HG03342 (cell line): ENCODE measurements around the gene RPA1.
"Not testable (repeated sequence)": the region's sequence is repeated elsewhere in the genome, so short reads cannot be mapped to it uniquely, and the experiment has no call there.

Experiments
- ATAC-seq: cut with Tn5 transposase; IDR thresholded peaks from one replicate; pipeline ENCODE4 v1.9.1; 2021; ENCODE audit warnings: mild to moderate bottlenecking, moderate library complexity; ENCODE audit not compliant: unreplicated experiment

The RPA1 gene

DNA sequence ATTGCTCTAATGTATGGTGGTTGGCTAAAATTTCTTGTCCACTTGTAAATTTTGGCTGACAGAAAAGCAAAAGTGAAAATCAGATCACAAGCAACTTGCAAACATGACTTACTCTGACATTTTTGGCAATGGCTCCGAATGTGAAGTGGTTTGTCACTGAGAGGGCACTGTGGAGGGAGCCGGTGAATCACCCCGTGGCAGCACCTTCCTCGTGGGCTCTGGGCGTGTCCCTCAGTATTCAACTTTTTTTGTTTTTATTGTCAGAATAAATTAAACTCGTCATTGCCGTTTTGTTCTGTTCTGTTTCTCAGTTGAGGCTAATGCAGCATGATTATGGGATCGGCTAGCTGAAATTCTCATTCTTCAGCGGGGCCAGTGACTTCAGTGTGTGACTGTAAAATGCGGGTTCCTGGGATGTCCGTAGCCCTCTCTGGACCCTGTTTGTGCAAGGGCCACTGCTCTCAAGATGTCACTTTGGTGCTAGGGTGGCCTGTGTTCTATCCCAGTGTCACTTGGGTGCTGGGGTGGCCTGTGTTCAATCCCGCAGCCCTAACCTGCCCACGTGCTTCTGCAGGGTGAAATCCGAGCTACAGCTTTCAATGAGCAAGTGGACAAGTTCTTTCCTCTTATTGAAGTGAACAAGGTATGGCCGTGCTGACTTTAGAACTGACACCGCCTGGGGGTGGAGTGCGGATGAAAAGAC lies 48.8 kb downstream of the RPA1 start:
- no peak for ATAC-seq

DNA sequence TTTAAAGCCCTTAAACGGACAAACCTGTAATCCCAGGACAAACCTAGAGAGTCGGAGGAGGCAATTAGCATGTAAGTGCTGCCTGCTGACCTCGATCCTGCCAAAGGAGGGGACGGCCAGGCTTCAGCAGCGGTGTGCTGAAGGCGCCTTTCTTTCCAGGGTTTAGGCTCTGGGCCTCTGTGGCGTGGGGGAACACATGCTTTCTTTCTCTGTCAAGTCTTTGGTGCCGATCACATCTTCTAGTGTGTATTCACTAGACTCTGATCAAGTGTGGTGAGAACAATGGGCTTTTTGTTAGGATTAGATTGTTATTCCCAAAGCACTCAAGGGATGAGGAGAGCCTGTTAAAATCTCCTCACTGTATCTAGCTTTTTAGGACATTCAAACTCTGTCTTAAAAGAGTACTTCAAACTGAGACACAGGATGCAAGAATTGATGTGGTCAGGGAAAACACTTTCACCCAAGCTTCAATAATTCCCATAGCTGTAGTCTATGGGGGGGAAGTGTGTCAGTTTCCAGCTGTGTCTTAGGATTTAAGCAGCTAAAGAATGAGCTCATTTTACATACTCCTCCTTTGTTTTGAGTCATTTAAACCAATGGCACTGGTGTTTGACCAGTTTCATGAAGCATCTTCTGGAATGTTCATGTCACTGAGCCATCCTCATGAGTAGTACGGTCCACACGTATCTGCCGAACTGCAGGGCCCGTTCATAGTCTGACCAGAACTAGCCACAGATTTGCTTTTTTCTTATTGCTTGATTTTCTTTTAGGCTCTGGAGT lies 51.2 kb downstream of the RPA1 start:
- ATAC-seq, result no peak

DNA sequence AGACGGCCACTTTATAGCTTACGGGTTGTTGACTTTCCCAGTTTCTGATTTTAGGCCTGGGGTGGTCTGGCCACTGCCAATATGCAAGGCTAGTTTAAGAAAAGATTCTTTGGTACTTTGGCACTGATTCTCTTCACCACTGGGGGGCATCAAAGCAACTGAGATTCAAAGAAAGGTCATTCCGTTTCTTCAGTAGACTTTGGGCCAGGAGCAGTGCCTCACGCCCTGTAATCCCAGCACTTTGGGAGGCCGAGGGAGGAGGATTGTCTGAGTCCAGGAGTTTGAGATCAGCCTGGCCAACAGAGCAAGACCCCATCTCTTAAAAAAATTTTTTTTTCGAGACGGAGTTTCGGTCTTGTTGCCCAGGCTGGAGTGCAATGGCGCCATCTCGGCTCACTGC lies 53.0 kb downstream of the RPA1 start:
- no peak for ATAC-seq

DNA sequence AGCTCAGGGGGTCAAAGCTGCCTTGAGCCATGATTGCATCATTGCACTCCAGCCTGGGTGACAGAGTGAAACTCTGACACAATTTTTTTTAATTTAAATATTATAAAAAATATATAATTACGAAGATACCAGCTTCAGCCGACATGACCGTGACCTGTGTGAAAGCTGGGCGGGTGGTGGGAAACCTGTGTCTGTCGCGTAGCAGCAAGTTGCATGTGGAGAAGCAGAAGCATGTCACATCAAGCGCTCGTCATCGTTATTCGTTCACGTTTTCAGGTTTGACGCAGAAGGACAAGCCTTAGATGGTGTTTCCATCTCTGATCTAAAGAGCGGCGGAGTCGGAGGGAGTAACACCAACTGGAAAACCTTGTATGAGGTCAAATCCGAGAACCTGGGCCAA lies 53.7 kb downstream of the RPA1 start:
- no peak for ATAC-seq

DNA sequence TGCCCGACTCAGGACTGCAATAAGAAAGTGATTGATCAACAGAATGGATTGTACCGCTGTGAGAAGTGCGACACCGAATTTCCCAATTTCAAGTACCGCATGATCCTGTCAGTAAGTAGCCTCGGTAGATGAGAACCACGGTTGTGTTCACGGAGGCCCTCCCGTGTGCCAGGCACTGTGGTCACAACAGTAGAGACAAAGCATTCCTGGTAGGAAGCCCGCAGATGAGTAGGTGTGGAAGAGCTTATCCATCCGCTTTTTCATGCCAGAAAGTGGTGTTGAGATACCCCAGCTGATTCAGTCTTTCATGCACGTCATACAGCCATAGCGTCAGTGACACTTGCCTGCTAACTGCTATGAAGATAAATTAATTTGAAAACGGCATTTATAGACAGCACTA lies 58.9 kb downstream of the RPA1 start:
- no peak for ATAC-seq

DNA sequence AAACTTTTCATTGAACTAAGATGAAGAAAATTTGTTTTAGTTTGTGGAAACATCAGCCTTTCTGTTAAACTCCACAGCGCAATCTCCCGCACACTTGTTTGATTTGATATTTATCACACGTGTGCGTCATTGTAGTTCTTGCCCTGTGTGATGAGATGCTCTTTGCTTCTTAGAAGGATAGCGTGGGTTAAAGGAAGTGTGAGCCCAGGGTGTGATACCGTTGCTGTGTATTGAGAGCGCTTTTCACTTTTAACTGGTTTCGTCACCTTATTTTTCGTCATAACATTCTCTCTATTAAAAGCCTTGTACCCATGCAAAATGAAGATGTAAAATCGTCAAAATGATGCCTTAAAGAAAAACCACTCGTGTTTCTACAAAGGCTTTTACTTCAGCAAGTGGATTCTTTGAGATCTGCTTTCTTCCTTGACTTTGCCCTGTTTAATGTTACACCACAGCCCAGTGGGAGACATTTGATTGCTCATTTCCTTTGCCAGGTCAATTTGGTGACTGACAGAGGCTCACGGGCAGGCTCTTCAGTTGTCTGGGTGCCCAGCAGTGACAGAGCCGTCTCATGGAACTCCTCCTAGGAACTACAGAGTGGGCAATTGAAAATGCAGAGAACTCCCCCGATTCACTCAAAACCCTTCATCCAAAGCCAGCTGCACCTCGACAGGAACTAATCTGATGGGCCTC lies 61.1 kb downstream of the RPA1 start:
- no peak for ATAC-seq

DNA sequence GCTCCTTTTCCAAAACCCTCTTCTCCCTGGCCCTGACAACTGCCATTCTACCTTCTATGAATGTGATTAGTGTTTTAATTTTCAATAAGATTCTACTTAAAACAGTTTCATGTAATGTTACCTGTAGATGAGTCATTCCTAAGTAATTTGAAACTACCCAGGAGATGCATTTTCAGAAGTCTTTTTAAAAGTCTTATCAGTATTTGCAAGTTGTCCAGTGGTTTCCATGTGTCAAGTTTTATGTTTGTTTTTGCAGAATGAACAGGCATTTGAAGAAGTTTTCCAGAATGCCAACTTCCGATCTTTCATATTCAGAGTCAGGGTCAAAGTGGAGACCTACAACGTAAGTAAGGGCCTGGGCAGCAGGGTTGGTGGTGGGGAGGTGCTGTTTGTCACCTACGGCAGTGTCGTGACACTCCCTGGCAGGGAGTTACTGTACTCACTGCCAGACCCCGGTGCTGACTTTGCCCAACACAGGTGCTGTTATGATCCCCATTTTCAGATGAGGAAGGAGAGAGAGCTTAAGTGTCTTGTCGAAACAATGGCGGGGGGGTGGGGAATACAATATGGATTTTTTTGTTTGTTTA lies 65.0 kb downstream of the RPA1 start:
- no peak for ATAC-seq

DNA sequence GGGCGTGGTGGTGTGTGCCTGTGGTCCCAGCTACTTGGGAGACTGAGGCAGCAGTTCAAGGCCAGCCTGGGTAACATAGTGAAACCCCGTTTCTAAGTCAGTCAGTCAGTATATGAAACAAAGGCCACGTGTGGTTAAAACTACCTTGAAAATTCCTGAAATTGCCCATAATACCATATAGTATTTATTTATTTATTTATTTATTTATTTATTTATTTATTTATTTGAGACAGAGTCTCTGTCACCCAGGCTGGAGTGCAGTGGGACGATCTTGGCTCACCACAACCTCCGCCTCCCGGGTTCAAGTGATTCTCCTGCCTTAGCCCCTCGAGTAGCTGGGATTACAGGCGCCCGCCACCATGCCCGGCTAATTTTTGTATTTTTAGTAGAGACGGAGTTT lies 65.7 kb downstream of the RPA1 start:
- not testable (repeated sequence) for ATAC-seq

DNA sequence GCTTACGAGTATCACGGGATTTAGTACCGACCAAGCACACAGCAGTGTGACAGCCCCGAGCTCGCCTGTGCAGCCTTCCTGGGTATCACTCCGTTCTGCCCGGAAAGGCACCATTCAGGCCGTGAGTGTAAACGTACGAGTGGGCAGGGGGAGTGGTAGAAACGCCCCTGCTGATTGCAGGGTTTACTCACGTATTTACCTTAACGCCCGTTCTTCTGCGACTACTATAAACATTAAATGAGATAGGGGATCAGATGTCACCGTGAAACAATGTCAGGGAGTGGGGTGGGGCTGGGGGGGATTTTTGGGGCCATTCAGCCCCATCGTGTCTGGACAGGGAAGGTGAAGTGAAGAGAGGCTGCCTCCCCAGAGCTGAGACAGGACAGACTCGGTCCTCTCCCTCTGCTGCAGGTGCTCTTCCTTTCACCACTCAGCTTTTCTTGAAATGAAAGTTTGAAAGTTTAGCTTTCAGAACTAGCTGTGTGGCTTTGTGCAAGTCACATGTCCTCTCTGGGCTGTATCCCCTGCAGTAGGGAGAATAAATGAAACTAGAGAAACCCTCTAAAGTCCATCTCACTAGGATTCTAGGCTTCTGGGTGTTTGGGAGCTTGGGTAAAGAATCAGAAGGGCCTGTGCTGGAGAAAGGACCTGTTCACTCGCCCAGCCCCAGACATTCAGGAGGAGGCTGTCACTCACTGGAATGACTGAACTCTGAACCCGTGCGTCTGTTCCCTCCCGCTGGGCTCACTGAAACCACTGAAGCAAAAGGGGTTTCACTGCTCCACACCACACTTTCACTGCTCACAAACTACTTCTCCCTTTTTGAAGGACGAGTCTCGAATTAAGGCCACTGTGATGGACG lies 66.7 kb downstream of the RPA1 start:
- no peak for ATAC-seq

DNA sequence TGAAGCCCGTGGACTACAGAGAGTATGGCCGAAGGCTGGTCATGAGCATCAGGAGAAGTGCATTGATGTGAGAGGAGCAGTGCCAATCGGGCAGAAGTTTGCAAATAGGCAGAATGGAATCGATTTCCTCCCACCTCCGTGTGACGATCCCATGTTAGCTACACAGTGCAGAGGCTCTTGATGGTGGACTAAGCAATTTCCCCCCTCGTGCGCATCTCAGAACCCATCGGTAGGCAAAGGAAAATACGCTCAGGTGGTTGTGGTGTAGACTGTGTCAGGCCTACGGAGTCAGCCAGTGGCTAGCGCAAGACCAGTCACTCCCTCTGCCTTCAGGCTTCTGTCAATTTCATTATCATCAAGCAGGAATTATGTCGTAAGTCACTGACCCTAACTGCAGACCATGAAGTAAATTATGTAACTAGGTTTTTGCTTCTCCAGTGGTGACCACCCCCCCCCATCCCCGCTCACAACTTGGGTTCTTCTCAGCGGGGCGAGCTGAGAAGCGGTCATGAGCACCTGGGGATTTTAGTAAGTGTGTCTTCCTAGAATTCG lies 67.4 kb downstream of the RPA1 start:
- no peak for ATAC-seq

DNA sequence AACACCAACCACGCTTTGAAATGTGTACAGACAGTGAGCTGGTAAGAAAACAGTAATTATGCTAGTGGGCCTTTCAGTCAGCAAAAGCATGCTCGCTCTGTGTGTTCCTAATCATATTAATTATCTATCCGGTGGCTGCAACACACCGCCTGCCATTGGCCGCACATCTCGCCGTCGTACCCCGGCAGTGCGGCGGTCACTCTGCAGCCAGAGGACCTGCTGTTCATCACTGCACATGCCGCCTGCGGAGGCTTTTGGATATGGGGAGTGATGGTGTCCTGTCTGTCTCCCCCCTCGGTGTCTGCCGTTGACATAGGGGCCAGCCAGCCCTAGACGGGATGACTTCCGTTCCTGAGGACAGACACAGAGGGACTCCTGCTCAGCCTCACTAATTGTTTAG lies 68.5 kb downstream of the RPA1 start:
- no peak for ATAC-seq

DNA sequence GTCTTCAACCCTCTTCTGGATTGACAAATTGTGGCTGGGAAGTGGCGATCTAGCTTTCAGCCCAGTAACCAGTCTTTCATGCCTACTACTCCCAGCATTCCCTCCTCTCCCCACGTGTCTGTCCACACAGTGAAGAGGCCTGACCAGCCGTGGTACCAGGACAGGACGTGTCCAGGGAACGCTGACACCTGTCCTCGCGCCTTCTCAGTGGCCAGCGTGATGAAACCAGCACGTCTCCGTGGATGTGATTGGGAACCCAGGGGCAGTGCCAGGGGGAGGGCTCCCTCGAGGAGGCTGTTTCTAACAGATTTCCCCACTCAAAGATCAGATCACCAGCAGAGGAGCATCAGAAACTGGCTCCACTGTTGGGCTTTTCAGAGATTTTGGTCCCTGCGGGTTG lies 69.1 kb downstream of the RPA1 start:
- no peak for ATAC-seq

DNA sequence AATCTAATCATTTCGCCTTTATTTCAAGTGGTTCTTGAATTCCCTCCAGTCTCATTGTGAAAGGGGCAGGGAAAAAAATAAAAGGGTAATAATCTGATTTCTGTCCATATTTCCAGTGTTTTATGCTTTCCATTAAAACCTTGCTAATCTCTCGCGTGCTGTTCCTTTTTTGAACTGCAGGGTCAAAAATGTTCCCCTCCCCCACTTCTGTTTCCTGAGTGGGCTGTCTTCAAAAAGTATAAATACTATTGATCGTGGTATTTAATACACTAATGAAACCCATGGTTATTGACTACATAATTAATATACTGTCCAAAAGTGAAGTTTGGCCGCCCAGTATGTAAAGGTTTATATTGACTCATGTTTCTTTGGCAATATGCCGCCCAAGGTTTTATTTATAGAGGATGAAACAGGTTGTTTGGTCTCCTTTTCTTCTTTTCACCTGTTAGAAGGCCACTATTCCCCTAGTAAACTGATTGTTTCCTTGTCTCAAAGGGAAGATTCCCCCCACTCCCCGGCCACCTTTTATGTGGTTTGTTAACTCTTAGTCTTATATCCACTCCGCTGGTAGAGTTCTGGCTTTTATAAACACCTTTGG lies 69.7 kb downstream of the RPA1 start:
- ATAC-seq, result no peak

DNA sequence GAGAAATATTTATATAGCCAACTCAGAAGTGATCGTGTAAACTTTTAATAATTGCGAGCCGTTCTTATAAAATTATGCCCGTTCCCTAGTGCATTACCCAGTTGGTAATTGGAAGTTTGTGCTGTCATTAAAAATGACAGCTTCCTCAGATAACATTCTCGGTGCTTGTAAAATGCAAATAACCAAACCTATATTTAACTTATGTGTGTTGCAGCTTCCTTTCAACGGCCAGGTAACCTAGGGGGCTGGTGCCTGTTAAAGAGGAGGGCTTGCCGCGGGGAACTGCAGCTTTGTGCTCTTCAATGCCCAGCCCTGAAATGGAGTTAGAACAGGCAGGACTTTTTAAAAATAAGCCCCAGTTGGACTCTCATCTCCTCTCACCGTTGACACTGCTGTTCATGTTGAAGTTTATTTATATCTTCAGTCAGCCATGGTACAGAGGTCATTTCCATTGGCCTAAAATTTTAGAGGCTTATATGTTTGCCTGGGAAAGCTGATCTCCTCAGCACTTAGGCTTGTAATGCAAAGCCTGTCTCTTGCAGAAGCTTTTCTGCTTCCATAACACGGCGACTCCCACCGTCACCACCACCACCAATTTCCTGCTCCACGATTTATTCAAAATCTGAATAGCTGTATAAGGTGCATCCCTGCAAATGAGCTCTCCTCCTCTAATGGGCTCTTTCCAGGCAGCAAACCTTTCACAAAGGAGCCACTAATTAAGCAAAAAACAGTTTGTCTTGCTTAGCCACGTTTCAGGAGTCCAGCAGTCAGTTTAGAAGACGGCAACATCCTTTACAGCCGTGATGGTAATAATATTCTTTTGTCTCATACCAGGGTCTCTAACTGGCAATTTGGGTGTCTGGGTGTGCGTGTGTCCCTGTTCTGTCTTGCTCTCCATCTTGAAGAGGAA lies 74.7 kb downstream of the RPA1 start:
- no peak for ATAC-seq

DNA sequence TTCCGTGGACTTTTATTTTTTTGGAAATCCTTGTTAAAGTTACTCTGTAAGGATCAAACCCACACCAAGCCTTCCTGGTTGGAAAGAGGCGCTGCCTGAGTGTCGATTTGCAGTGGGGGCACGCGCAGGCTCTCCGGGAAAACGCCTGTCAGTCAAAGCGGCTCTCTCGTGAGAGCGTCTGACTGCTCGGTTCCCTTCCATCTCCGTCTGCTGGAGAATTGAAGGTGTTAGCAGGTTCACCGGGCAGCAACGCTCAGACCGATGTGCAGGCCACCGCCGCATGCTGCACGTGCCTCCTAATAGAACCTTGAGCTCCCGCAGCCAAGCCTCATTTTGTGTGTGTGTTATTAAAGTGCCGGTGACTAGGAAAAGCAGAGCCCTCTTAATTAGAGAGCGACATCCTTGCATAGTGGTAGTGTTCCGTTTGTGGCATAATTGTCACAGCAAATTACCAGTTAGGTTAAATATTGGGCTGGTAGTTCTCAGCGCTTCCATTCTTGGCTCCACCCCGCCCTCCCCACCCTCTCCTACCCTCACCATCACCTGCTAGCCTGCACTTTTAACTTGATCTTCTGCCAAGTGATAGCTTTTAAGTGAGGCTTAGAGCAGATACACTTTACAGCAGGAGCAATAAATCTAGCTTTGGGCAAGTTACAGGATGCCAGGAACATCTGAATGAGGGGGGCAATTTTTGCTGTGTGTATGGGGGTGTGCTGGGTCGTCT lies 75.5 kb downstream of the RPA1 start:
- ATAC-seq, result no peak

DNA sequence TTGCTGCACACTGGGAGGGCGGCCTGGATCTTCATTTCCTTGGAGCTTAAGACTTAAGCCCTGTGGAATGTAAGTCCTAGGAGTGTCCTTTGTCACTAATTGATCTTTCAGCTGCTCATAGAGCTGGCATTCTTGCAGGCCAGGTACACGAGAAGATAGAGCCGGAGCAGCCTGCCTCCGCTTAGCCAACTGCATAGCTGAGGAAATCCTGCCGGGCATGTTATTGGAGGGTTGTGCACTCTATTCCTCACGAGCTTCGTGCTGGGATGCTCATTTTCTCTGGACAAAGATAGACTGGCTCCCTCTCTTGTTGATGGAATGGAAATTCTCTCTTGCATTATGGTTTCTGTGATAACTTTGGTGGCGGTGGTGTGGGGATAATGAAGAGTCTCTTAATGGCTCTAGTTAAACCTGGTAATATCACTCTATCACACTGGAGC lies 76.9 kb downstream of the RPA1 start:
- ATAC-seq, result no peak

DNA sequence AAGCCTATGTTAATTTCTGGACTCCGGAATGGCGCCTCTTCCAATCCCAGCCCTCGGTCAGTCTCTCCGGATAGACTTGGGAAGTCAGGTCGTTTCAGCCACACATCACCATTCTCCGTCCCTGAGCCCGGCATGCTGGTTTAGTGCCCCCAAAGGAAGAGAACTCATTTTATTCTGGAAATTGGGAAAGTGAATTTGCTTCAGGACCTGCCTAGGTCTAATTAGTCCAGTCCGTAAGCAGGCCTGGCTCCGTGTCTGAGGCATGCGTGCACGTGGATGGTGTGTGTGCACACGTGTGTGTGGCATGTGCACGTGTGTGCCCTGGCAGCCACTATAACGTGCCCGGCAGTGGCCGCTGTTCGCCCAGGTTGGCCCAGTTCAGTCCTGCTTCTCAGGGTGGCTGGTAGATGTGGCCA lies 77.4 kb downstream of the RPA1 start:
- no peak for ATAC-seq
